Choroid plexus epithelial cell (primary cell): Measurements from ENCODE around the gene PNMA6F.

Source experiments
- DNase-seq: peaks from one replicate; pipeline ENCODE4 v3.0.0-alpha.2; 2010; ENCODE audit warnings: low read depth
- H3K4me3 ChIP-seq: 2 replicates; pipeline ENCODE4 v1.5.1; 2011; ENCODE audit warnings: low read depth, mild to moderate bottlenecking, control low read depth, low read length, moderate library complexity
- TF ChIP-seq, protein P1 (sequence below): conservative IDR thresholded peaks from 2 replicates; pipeline ENCODE4 v1.5.1; 2011; ENCODE audit warnings: low read depth, mild to moderate bottlenecking, control low read depth, inconsistent platforms, low read length, moderate library complexity

The PNMA6F gene

DNA sequence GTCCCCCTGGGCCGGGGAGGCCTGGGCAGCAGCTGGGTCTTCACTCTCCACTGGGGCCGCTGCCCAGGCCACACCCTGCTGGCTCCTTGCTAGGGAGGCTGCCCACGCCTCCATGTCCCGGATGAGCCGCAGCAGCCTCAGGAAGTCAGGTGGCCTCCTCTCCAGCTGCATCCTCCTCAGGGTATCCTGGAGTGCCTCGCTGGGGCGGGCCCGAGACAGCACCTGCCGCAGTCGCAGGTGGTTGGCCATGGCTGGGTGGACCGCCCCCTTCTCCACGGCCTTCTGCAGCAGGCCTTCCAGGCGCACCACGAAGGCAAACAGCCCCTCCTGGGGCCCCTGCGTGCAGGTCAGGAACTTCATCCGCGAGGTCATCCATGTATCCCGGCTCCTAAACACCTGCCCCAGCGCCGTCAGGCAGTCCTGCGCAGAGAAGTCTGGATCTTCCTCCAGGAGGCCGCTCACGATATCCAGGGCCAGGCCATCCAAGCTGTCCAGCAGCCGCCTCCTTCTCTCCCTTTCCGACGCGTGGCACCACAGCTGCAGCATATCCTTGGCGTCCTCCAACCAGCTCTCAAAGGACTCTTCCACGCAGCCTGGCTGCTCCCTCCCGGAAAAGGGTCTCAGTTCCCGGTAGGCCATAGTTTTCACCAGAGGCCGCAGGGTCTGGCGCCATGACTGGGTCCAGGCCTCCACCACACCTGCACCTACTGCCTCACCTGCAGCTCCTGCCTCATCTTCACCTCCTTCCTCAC is 2.1 kb downstream of the PNMA6F start:
- TF ChIP-seq, protein P1, sequence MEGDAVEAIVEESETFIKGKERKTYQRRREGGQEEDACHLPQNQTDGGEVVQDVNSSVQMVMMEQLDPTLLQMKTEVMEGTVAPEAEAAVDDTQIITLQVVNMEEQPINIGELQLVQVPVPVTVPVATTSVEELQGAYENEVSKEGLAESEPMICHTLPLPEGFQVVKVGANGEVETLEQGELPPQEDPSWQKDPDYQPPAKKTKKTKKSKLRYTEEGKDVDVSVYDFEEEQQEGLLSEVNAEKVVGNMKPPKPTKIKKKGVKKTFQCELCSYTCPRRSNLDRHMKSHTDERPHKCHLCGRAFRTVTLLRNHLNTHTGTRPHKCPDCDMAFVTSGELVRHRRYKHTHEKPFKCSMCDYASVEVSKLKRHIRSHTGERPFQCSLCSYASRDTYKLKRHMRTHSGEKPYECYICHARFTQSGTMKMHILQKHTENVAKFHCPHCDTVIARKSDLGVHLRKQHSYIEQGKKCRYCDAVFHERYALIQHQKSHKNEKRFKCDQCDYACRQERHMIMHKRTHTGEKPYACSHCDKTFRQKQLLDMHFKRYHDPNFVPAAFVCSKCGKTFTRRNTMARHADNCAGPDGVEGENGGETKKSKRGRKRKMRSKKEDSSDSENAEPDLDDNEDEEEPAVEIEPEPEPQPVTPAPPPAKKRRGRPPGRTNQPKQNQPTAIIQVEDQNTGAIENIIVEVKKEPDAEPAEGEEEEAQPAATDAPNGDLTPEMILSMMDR, result no peak
- no peak overlapping the region for H3K4me3 ChIP-seq
- no peak for DNase-seq

DNA sequence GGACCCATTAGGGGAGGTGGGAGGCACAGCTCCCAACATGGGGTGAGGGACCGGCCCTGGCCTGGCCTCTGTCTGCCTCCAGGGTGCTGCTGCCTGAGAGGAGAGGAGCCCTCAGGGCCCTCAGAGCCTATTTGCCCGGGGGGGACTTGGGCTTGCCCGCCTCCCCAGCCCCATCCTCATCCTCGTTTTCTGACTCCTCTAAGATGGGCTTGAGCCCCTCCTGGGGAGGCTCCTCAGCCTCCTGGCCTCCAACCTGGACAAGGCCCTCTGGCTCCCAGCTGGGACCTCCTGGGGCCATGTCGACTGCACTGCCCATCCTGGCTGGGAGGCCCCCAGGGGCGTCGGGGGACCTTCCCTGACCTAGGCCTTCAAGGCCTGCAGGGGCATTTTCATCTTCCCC is 2.8 kb downstream of the PNMA6F start:
- TF ChIP-seq, protein P1, result no peak
- H3K4me3 ChIP-seq, result no peak overlapping the region
- DNase-seq, result no peak

DNA sequence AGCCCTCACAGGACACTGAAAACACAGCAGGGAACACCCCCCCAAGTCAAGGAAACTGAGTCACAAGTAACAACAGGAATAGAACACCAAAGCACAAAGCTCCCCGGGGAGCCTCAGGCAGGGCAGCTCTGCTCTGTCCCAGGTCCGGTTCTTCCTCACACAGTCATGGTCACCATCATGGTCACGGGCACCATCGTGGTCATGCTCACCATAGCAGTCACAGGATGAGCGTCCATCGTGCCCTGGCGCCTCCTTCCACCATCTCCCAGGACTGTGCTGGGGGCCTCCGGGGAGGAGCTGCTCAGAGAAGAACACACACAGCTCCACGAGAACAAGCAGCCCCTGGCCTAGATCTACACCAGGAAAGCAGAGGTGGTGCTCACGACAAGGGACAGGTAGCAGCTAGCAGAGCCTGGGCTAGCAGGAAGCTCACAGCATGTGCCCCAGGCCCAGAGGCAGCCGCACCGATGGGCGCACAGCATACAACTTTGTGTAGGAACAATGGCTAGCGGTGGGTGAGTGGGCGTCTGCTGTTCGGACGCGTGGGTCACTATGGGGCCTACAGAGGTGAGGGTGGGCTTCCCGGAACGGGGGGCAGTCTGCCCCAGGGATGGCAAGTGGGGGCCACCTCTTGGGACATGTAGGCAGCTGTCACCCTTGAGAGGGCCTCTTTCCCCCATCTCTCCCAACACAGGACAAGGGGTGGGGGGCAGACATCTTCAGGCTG is 3.4 kb downstream of the PNMA6F start:
- DNase-seq, result no peak
- TF ChIP-seq, protein P1, result no peak
- H3K4me3 ChIP-seq, result no peak overlapping the region

DNA sequence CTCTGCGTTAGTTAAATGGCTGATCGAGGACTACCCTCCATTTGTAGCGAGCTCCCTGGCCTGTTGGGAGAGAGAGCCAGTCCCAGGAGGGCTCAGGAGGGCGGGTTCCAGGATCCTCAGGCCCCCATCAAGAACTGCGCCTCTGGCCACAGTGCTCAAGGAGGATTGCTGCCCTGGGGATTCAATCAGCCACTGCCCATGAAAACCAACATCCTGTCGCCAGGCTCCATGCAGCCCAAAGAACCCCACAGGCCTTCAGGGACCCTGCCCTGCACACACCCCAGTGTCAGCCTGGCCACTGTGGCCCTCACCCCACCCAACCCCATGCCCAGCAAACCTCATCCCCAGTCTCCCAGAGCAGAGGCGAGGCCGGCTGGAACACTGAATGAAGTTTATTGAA is 4.3 kb downstream of the PNMA6F start:
- TF ChIP-seq, protein P1, result no peak
- no peak for DNase-seq
- no peak overlapping the region for H3K4me3 ChIP-seq

DNA sequence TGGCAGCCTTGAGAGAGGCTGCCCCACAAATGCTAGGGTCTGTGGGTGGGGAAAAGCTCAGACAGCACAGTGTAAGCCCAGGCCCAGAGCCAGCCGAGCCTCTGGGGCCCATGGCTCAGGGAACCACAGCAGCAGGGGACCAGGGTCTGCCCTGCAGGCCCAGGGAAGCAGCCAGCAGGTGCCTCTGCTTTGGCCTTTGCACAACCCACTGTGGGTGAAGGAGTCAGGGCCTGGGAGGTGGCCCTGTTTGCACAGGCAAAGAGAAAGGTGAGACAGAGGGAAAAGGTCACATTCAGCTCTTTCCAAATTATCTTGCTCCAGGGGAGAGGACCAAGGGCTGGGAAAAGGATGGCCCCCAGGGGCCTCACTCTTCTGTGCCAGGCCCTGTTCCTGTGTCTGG is 8.7 kb downstream of the PNMA6F start:
- TF ChIP-seq, protein P1, result no peak
- no peak overlapping the region for H3K4me3 ChIP-seq
- DNase-seq, result no peak

DNA sequence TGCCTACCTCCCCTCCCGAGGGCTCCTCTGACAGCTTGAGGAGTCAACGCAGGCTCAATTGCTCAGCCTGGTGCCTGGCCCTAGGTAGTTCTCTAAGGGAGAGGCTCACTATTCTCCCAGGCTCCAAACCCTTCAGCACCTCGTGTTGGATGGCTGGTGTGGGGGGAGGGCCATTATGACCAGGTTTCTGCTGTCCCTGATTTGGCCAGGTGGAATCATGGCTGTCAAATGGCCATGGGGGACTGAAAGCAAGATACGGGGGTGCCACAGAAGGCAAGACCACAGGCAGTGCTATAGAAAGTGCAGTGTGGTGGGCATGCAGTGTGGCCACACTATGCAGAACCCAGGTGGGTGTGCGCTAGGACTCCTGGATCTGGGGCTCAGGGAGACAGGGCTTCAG is 9.5 kb downstream of the PNMA6F start:
- DNase-seq, result no peak
- no peak overlapping the region for H3K4me3 ChIP-seq
- TF ChIP-seq, protein P1, result no peak
